Bronchial smooth muscle cell (primary cell): ENCODE data around the gene LILRA1. TPM values are rescaled to one million over a fixed set of nuclear protein-coding genes. Genes with fewer than 3 reads are reported as not detected.

Source experiments
- total RNA-seq: library from RNA; depleted of rRNA; stranded (reverse); fragments of >200 nt; gene quantifications from 2 replicates; pipeline ENCODE4 v1.2.1, GENCODE V29; 2014

The LILRA1 gene
- total RNA-seq: not detected in 2 replicates

DNA sequence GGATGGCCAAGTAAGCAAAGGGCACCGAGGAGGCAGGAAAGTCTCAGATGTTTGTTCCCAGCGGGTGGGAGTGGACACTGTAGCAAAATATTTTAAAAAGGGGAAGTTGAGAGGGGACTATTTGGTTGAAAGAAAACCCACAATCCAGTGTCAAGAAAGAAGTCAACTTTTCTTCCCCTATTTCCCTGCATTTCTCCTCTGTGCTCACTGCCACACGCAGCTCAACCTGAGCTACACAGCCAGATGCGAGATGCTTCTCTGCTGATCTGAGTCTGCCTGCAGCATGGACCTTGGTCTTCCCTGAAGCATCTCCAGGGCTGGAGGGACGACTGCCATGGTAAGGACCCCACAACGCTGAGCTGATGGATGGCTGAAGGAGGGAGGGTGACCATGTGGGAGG is at the start of gene LILRA1:
TSS of gene LILRA1 (plus strand) at position 188 of the 400 bp plus-strand sequence. CDS start 613 bp downstream, outside the sequence.

DNA sequence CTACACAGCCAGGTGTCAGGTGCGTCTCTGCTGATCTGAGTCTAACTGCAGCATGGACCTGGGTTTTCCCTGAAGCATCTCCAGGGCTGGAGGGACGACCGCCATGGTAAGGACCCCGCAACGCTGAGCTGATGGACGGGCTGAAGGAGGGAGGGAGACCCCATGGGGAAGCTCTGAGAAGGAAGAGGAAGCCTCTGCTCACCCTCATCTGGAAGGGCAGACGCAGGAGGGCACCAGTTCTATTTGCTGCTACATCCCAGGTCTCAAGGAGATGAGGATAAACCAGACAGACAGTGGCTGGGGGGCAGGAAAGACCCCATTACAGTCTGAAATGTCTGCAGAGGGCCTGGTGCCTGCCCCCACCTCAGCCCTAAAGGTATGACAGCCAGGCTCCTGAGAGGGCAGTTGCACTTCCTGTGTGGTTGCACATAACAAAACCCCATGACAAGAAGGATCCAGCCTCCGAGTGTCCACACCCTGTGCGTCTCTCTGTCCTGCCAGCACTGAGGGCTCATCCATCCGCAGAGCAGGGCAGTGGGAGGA is 20.0 kb upstream of the LILRA1 start, which contains the start of gene LILRA2:
TSS of gene LILRA2 (plus strand) at position 461 of the 543 bp plus-strand sequence. CDS start 89 bp downstream, outside the sequence.

DNA sequence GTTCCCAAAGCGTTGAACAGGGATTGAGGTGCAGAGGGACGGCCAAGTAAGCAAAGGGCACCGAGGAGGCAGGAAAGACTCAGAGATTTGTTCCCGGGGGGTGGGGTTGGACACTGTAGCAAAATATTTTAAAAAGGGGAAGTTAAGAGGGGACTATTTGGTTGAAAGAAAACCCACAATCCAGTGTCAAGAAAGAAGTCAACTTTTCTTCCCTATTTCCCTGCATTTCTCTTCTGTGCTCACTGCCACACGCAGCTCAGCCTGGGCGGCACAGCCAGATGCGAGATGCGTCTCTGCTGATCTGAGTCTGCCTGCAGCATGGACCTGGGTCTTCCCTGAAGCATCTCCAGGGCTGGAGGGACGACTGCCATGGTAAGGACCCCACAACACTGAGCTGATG is 36.8 kb downstream of the LILRA1 start, which contains the start of gene LILRB1:
TSS of gene LILRB1 (plus strand) at position 223 of the 400 bp plus-strand sequence. CDS start 590 bp downstream, outside the sequence.

Other genes starting within 250 kb of the LILRA1 start
- not detected in 2 replicates for gene LAIR1, start 228.7 kb upstream of the LILRA1 start, total RNA-seq
- under 0.01 TPM in 1 of 2 replicates, not detected in the other for gene TTYH1, start 178.2 kb upstream of the LILRA1 start, total RNA-seq
- 34.0 and 49.5 TPM in 2 replicates for gene LENG8, start 144.4 kb upstream of the LILRA1 start, total RNA-seq
- gene LENG9, start 129.9 kb upstream of the LILRA1 start, total RNA-seq: 9.3 and 9.8 TPM in 2 replicates
- 9.1 and 27.6 TPM in 2 replicates for gene CDC42EP5, start 120.3 kb upstream of the LILRA1 start, total RNA-seq
- gene LAIR2, start 90.8 kb upstream of the LILRA1 start, total RNA-seq: not detected in 2 replicates
- gene LILRA2, start 19.8 kb upstream of the LILRA1 start, total RNA-seq: not detected in 2 replicates
- gene LILRB1, start 36.9 kb downstream of the LILRA1 start, total RNA-seq: not detected in 2 replicates
- gene LILRB4, start 69.4 kb downstream of the LILRA1 start, total RNA-seq: not detected in 2 replicates
- not detected in 2 replicates for gene KIR3DL3, start 130.8 kb downstream of the LILRA1 start, total RNA-seq
- gene KIR2DL3, start 144.9 kb downstream of the LILRA1 start, total RNA-seq: not detected in 2 replicates
- not detected in 2 replicates for gene KIR2DL1, start 176.2 kb downstream of the LILRA1 start, total RNA-seq
- gene KIR2DL4, start 210.0 kb downstream of the LILRA1 start, total RNA-seq: not detected in 2 replicates
- gene KIR3DL1, start 222.8 kb downstream of the LILRA1 start, total RNA-seq: not detected in 2 replicates
- not detected in 2 replicates for gene KIR2DS4, start 239.0 kb downstream of the LILRA1 start, total RNA-seq